HepG2 (cell line): ENCODE data around the gene SUSD3. TPM values are rescaled to one million over a fixed set of nuclear protein-coding genes. Genes with fewer than 3 reads are reported as not detected.

ENCODE experiments used
- AKNA ChIP-seq: sonication (generic); formaldehyde crosslinking; IDR thresholded peaks from 2 replicates; pipeline ENCODE4 v1.4.0; 2020; ENCODE audit warnings: missing genetic modification reagents, borderline replicate concordance
- HMGXB3 ChIP-seq: sonication (generic); formaldehyde crosslinking; IDR thresholded peaks from 2 replicates; pipeline ENCODE4 v1.4.0; 2020; ENCODE audit warnings: missing genetic modification reagents, borderline replicate concordance
- KAT8 ChIP-seq: IDR thresholded peaks from 2 replicates; pipeline ENCODE4 v1.6.1; 2016; ENCODE audit warnings: missing genetic modification reagents, missing compliant biosample characterization
- KLF11 ChIP-seq: IDR thresholded peaks from 2 replicates; pipeline ENCODE4 v1.6.1; 2016; ENCODE audit warnings: missing compliant biosample characterization
- NCOA2 ChIP-seq: sonication (generic); formaldehyde crosslinking; IDR thresholded peaks from 2 replicates; pipeline ENCODE4 v1.8.0; 2022; ENCODE audit warnings: inconsistent platforms
- PHF8 ChIP-seq: sonication (generic); formaldehyde crosslinking; IDR thresholded peaks from 2 replicates; pipeline ENCODE4 v1.5.0; 2020; ENCODE audit warnings: missing genetic modification reagents
- PLRG1 ChIP-seq: fragments of 450-650 bp; conservative IDR thresholded peaks from 2 replicates; pipeline ENCODE4 v1.6.1; 2016
- SNAI1 ChIP-seq: sonication (generic); formaldehyde crosslinking; IDR thresholded peaks from 2 replicates; pipeline ENCODE4 v1.5.0; 2020; ENCODE audit warnings: mild to moderate bottlenecking, missing genetic modification reagents, borderline replicate concordance
- SP2 ChIP-seq: sonication (generic); formaldehyde crosslinking; IDR thresholded peaks from 2 replicates; pipeline ENCODE4 v1.5.1; 2020; ENCODE audit warnings: mild to moderate bottlenecking, missing genetic modification reagents
- ZBTB1 ChIP-seq: sonication (generic); formaldehyde crosslinking; IDR thresholded peaks from 2 replicates; pipeline ENCODE4 v1.4.0; 2020; ENCODE audit warnings: missing genetic modification reagents, borderline replicate concordance
- ZC3H13 ChIP-seq: sonication (generic); formaldehyde crosslinking; IDR thresholded peaks from 2 replicates; pipeline ENCODE4 v1.8.1; 2023; ENCODE audit warnings: mild to moderate bottlenecking, missing genetic modification reagents, moderate library complexity
- ZMAT3 ChIP-seq: sonication (generic); formaldehyde crosslinking; conservative IDR thresholded peaks from 2 replicates; pipeline ENCODE4 v1.7.0; 2021; ENCODE audit warnings: missing genetic modification reagents
- ZNF460 ChIP-seq: sonication (generic); formaldehyde crosslinking; IDR thresholded peaks from 2 replicates; pipeline ENCODE4 v1.5.1; 2020; ENCODE audit warnings: missing genetic modification reagents, mild to moderate bottlenecking, borderline replicate concordance
- ZNF484 ChIP-seq: sonication (generic); formaldehyde crosslinking; IDR thresholded peaks from 2 replicates; pipeline ENCODE4 v1.5.1; 2020; ENCODE audit warnings: mild to moderate bottlenecking, low read depth, missing genetic modification reagents, borderline replicate concordance
- ZNF740 ChIP-seq: sonication (generic); formaldehyde crosslinking; IDR thresholded peaks from 2 replicates; pipeline ENCODE4 v1.4.0; 2020; ENCODE audit warnings: missing genetic modification reagents
- ZNF850 ChIP-seq: sonication (generic); formaldehyde crosslinking; conservative IDR thresholded peaks from 2 replicates; pipeline ENCODE4 v1.9.0; 2021; ENCODE audit warnings: mild to moderate bottlenecking, missing genetic modification reagents
- ZSCAN20 ChIP-seq: sonication (generic); formaldehyde crosslinking; IDR thresholded peaks from 2 replicates; pipeline ENCODE4 v1.4.0; 2020; ENCODE audit warnings: missing genetic modification reagents, mild to moderate bottlenecking, borderline replicate concordance
- ZSCAN9 ChIP-seq: IDR thresholded peaks from 2 replicates; pipeline ENCODE4 v1.6.1; 2016; ENCODE audit warnings: borderline replicate concordance
- polyA plus RNA-seq, 8 experiments: library from polyadenylated mRNA; depleted of rRNA in 3 of 8; stranded (reverse) in 7 of 8; unstranded in 1 of 8; fragments of >200 nt; fragmentation: Illumina TruSeq in 4 of 8; extraction: Trizol in 4 of 8; gene quantifications; 2 replicates each; pipeline versions ENCODE4 v1.2.1 to v1.2.3, GENCODE V29; 2011 to 2016; ENCODE audit warnings: low read depth in 4 of 8, missing spikeins in 1 of 8, mixed read lengths in 1 of 8; ENCODE audit not compliant: insufficient read depth in 1 of 8
- total RNA-seq, 5 experiments: library from RNA; depleted of rRNA; stranded (reverse); fragments of >200 nt; fragmentation: Illumina TruSeq; extraction: Trizol; gene quantifications; 2 replicates each; pipeline ENCODE4 v1.2.3, GENCODE V29; 2016; ENCODE audit warnings: low read depth in 1 of 5

The SUSD3 gene
- total and polyA plus RNA-seq, 2 of the 13 experiments (the other 11 are each of a cell fraction or from before 2014, with no cell fraction given) = 7.0 to 9.1 TPM

GRCh38 chr9:93057703-93058354 is 672 bp upstream of the SUSD3 start (continued):
- TF ChIP-seq HMGXB3 (CRISPR knock-in tag) (no peak), ZNF484 (CRISPR knock-in tag) (no peak), ZC3H13 (CRISPR knock-in tag) (no peak), SNAI1 (CRISPR knock-in tag) (no peak), PLRG1 (no peak), ZSCAN20 (CRISPR knock-in tag) (no peak), SP2 (CRISPR knock-in tag) (no peak), ZNF850 (no peak), ZNF460 (no peak), ZMAT3 (CRISPR knock-in tag) (no peak), KLF11 (CRISPR knock-in tag) (no peak), KAT8 (CRISPR knock-in tag) (0 out of 2 replicates have a peak, but pooled peaks have one; percentile 11), AKNA (CRISPR knock-in tag) (no peak), ZBTB1 (CRISPR knock-in tag) (no peak), PHF8 (CRISPR knock-in tag) (no peak), ZSCAN9 (CRISPR knock-in tag) (no peak), ZNF740 (CRISPR knock-in tag) (no peak), NCOA2 (CRISPR knock-in tag) (no peak)
